Stimulated activated CD4-positive, alpha-beta T cell treated with anti-CD3 and anti-CD28 coated beads, Interleukin-4, amount 100 ng/mL, for 4 hours (primary cell): ENCODE results near the gene COL18A1.
"Not testable (repeated sequence)": the region's sequence is repeated elsewhere in the genome, so short reads cannot be mapped to it uniquely, and the experiment has no call there.

Experiments
- DNase-seq, 2 experiments: peaks; one replicate each; pipeline ENCODE4 v3.0.0-alpha.2; 2020

COL18A1 gene

DNA sequence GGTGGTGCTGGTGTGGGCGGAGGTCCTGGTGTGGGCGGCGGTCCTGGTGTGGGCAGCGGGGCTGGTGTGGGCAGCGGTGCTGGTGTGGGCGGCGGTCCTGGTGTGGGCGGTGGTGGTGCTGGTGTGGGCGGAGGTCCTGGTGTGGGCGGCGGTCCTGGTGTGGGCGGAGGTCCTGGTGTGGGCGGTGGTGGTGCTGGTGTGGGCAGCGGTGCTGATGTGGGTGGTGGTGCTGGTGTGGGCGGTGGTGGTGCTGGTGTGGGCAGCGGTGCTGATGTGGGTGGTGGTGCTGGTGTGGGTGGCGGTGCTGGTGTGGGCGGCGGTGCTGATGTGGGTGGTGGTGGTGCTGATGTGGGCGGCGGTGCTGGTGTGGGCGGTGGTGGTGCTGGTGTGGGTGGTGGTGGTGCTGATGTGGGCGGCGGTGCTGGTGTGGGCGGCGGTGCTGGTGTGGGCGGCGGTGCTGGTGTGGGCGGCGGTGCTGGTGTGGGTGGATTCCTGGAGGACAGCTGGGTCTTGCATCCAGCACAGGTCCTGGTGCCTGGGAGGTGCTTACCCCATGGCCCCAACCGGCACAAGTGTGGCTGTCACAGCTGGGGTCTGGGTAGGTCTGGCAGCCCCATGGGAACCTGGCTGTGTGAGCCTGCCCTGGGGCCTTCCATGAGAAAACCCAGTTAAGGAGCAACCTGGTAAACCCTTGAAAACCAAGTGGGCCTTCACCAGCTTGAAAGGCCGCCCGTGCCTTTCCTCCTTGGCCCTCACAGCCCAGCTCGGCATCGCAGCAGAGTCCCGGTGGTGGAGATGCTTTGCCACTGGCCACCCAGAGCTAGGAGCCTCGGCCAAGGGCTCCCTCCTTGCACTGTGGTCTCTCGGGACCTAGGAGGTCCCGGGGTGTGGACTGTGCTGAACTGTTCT, 38.0 kb downstream of the COL18A1 start:
- not testable (repeated sequence) for DNase-seq

DNA sequence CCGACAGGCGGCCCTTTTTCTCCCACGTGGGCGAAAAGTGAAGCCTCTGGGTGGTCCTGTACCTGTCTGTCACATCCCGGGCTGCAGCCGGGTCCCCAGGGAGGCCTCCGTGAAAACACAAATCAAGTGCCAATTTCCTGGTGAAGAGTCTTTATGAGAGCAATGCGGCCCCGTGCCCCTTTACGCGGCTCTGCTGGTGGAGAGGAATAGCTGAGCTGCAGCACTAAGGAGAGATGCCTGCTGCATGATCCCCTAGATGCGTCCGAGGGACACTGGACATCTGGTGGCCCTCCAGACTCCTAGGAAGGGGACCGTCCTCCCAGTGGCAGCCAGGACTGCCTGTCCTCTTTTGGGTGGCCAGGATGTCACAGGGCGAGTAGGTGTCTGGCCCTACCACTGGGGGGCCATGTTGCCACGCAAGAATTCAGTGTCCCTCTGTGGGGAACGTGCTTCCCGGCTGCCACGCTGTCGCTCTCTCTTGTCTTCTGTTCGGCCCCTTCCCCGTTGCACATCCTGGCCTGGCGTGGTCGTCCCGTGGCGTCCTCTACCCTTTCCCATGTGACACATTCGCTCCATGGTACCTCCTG, 38.7 kb downstream of the COL18A1 start:
- DNase-seq = no peak

DNA sequence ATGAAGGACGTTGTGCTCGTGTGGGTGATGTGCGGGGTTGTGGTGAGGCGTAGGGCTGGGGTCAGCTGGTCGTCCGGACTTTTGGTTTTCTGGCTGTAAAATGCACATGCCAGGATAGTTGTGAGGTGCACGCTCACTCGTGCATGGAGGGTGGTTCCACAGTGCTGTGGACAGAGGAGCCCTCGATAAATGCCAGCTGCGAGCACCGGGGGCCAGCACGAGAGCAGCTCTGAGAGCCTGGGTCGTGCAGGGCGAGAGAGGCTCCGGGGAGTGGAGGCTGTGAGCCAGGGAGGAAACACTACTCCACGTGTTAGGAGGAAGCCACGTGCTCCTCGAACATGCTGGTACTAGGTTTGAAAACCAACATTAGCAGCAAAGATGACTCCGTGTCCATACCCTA, 39.4 kb downstream of the COL18A1 start:
- no peak for DNase-seq

DNA sequence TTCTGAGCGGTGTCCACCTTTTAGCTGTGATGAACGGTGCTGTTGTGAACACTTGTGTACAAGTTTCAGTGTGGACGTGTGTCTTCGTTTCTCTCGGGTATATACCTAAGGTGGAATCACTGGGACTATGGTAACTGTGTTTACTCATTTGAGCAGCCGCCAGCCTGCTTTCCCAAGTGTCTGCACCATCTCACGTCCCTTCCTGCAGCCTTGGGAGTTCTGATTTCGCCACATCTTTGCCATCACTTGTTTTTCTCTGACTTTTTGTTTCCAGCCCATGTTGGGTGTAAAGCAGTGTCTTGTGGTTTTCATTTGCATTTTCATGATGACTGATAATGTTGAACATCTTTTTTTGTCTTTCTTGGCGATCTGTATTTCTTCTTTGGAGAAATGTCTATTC, 40.4 kb downstream of the COL18A1 start:
- no peak for DNase-seq

DNA sequence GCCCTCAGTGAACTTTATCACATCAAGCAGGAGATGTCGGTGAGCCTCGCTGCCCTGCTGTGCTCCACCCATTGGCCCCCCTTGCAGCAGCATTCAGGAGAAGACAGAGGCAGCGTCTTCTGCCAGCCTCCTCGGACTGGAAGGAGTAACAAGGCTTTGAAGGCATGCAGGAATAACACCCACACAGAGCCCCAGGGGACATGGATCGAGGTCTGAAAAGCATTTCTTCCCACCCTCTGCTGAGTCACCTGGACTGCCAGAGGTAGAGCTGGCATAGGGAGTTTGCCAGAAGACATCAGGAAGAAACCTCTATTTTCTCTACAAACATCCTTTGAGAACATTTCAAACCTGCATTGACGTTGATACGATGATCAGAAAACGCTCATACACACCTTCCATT, 42.9 kb downstream of the COL18A1 start:
- DNase-seq = no peak

DNA sequence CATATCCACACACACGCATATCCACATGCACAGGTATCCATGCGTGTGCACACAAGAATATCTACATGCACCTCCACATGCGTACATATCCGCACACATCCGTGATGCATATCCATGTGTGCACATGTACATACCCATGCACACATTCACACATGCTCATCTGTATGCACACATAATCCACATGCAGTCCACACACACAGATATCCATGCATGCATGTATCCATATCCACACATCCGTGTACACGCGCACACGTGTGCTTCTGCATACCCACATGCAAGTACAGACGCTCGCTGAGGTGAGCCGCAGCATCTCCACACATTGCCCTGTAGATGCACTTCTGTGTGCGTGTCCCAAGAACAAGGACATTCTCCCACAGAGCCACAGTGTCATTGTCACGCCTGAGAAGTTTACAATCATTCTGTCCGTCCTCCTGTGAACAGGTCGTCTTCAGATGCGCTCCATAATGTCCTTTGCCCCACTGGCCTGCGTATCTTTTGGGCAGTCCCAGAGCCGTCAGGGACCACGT, 43.4 kb downstream of the COL18A1 start:
- no peak for DNase-seq

DNA sequence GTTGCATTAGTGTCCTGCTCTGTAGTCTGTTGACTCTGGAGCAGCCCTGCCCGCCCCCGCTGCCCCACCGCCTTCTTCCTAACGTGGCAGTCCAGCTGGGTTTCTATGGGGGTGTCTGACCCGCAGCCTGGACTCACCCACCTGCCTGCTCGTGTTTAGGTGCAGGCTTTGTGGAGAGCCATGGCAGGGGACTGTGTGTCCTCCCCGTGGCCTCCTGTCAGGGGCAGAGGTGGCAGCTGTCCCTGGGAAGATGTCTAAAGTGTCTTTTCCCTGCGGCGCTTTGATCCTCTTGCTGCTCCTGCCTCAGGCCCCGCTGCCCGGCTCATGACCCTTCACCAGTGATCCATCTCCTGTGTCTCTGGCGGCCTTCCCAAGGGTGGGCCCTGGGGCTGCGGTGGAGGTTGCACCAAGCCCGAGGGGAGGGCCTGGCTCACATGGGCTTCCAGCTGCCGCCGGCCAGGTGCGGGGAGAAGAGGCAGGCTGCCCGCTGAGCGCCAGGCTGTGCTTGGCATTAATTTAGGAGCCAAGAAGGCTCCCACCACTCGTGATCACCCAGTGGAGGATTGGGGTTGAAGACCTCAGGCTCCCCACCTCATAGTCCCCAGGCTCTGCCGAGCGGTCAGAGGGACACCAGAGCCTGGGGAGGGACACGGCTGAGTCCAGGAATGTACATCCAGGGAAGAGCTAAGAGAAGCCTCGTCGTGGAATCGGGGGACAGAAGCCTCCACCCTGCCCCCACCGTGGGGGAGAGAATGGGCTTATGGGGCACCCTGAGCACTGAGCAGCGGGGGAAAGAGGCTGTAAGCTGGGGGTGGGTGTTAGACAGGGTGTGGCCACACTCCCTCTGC, 44.1 kb downstream of the COL18A1 start:
- no peak for DNase-seq

DNA sequence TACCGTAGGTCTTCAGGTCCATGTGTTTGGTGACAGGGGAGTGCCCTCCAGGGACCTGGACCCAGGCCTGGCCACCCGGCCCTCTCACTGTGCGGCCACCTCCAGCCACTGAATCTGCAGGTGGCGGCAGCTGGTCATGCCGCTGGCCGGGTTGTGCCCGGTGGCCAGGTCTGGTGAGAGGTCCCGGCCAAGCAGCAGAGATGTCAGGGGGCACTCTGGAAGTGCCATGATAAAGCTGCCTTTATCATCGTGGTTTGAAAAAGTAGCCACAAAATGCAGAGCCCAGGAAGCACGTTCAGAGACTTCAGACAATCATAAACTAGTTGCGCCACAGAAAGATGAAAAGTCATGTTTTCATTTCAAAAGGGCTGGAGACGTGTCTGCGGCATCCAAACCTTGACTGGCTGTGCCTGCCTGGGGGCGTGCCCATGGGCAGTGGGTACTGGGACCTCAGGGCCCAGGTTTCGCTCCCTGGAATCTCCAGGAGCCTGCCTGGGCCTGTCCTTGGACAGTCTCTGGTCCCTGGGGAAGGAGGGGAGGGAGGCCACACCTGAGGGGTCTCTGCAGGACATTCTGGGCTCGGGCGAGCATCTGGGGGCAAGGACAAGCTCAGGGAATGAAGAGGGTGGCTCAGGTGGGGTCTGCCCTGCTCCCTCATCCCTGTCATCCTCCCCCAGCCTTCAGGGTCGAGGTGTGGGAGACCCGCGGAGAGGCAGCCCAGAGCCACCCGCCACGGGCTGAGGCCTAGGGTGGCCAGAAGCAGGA, 44.9 kb downstream of the COL18A1 start:
- DNase-seq = no peak

DNA sequence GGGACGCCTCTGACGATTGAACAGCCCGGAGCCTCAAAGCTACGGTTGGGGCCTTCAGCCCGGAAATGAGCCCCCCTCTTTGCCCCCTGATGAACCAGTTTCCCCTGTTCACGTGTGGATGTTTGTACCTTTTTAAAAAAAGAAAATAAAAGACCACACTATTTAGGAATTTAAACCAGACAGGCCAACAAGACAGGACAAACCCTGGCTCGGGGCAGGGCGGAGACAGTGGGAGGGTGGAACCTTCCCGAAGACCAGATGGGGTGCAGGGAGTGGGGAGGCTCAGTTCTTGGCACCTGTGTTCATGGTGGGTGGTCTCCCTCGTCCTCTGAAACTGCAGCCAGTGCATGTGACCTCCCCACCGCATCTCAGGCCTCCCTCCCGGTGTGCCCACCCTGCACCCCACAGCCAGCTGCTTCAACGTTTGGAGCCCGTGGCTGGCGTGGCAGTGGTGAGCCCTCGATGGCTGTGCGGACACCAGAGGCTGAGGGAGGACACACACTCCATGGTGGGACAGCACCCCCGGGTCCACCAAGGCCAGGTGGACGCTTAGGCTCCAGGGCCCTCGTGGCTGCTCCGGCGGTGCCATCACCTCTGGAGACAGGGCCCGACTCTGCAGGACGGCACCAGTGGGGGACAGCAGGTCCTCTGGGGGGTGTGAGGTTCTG, 45.6 kb downstream of the COL18A1 start:
- DNase-seq = no peak

DNA sequence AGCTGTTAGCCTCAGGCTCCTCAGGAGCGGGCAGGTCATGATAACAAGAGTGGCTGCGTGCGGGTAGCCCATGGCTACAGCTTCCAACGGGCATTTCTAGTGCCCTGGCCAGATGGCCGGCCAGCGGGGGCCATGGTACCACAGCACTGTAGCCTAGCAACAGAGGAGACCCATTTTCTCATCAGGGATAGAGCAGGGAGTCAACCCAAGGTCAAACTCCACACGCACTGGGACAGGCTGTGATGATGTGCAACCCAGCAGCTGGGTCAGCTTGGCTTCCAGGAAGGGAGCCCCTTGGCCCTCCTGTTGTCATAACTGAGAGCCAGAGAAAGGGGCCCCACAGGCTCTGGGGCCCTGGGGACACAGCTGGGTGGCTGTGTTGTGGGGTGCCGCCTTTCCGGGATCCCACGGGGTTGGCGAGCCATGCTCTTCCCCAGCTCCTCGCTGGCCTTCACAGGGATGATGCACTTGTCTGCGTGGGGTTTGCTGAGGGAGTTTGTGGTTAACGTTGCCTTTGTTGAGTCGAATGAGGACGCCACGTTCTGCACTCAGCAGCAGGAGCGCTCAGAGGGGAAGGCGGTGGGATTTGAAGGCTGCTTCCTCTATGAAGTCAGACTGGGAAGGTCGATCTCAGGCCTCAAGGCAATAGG, 46.3 kb downstream of the COL18A1 start:
- no peak for DNase-seq

DNA sequence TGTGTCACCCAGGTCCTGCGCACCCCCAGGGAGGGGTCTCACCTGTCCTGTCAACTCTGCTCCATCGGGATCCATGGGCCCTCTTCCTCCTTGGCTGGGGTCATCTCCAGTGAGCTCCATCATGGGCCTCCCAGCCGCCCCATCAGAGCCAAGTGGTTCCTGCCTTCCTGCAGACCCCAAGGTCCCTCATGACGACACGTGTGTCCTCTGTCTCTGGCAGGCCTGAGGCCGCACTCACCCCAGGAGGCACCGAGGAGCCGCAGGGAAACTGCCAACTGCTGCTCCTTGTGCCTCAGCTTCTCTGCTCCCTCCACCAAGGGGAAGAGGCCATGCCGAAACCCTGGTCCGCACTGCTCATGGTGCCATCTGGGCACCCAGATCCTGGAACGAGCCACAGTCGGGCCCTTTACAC, 46.8 kb downstream of the COL18A1 start:
- DNase-seq = no peak

DNA sequence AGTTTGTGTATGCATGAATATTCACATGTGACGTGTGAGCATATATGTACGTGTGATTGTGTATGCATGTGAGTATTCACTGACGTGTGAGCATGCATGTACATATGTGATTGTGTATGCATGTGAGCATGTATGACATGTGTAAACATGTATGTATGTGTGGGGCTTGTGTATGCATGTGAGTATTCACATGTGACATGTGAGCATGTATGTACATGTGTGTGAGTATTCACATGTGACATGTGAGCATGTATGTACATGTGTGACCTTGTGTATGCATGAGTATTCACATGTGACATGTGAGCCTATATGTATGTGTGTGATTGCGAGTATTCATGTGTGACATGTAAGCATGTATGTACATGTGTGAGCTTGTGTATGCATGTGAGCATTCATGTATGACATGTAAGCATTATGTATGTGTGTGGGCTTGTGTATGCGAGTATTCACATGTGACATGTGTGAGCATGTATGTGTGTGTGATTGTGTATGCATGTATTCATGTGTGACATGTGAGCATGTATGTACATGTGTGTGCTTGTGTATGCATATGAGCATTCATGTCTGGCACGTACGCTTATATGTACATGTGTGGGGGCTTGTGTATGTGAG, 47.8 kb downstream of the COL18A1 start:
- DNase-seq = no peak

DNA sequence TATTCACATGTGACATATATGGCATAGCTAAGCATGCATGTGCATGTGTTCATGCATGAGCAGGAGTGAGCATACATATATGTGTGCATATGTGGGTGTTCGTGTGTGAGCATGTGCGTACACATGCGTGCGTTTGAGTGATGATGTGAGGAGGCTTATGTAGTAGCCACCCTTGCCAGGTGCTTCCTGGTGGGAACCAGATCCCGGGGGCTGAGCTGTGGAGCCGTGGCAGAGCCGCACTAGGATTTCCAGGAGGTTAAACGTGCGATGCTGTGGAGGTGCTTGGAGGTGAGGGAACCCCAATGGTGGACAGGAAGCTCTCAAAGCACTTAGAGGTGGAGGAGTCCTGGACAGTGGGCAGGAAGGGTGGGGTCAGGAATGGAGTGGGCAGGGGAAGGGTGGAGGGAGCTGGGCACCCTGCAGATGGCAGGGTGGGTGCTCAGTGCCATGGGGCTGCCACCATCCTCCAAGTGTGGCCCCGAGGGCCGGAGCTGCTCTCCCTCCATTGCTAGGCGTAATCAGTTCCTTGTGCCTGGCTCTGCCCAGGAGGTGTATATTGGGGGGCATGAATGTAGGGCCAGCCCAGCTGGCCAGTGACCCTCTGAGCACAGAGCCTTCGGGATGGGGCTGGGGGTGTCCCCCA, 48.5 kb downstream of the COL18A1 start:
- no peak for DNase-seq

DNA sequence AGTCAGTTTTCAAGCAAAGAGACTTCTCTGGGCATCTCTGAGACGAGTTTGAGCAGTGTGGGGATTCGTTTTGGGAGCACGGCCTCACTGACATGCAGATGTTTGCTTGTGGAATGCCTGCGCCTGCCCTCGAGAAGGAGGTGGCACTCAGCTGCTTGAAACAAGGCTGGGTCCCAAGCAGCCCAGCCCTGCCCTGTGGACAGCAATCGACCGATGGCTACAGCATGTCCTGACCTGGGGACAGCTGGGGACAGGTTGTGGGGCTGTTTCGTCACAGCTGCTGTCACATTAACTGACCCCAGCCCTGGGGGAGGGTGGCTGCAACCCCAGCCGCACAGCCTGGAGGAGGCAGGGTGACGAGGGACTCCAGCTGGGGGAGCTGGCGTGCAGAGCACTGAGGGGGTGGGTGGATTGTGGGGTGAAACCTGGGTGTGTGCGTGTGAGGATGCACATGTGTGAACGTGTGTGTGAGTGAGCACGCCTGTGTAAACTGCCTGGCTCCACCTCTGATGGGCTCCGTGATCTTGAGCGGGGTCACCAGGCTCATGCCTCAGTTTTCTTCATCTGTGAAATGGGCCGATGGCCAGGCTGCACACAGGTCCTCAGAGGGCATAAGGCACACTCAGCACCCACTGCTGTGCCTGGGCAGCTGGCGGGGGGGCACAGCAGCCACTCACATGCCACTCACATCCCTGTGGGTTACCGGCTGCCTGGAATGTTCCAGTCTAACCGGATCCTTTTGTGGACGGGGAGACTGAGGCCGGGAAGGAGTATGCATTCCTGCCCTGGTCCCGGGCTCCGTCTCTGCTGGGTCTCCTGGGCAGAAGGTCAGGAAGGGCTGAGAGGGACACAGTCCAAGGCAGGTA, 49.3 kb downstream of the COL18A1 start:
- DNase-seq = no peak

DNA sequence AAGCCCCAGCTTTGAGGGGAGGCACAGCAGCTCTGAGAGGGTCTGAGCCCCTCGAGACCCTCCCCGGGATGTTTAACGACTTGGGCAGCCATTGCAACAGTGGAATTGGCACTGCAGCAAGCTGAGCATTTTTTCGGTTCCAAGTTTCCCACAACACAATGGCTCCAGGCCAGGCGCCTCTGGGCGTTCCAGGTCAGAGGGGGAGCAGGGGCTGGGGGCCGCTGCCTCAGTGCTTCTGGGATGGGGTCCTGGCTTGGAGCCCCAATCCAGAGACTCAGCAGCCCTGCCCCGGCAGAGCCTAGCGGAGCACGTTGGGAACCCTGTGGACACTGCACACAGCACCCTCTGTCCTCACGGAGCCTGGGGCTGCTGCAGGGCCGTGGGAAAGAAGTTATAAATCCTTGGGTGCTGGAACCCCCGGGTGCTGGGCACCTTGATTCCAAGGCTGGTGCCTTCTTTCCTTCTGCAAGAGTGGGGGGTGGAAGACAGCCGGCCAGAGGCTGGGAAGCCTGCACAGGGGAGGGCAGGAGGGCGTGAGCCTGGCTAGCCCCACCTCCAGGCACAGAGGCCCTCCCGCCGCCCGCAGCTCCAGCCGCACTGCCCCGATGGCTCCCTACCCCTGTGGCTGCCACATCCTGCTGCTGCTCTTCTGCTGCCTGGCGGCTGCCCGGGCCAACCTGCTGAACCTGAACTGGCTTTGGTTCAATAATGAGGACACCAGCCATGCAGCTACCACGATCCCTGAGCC, 50.1 kb downstream of the COL18A1 start:
- DNase-seq = no peak

DNA sequence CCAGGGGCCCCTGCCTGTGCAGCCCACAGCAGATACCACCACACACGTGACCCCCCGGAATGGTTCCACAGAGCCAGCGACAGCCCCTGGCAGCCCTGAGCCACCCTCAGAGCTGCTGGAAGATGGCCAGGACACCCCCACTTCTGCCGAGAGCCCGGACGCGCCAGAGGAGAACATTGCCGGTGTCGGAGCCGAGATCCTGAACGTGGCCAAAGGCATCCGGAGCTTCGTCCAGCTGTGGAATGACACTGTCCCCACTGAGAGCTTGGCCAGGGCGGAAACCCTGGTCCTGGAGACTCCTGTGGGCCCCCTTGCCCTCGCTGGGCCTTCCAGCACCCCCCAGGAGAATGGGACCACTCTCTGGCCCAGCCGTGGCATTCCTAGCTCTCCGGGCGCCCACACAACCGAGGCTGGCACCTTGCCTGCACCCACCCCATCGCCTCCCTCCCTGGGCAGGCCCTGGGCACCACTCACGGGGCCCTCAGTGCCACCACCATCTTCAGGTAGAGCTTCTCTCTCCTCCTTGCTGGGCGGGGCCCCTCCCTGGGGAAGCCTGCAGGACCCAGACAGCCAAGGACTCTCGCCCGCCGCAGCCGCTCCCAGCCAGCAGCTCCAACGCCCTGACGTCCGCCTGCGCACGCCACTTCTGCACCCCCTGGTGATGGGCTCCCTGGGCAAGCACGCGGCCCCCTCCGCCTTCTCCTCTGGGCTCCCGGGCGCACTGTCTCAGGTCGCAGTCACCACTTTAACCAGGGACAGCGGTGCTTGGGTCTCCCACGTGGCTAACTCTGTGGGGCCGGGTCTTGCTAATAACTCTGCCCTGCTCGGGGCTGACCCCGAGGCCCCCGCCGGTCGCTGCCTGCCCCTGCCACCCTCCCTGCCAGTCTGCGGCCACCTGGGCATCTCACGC, 51.0 kb downstream of the COL18A1 start:
- DNase-seq = no peak

DNA sequence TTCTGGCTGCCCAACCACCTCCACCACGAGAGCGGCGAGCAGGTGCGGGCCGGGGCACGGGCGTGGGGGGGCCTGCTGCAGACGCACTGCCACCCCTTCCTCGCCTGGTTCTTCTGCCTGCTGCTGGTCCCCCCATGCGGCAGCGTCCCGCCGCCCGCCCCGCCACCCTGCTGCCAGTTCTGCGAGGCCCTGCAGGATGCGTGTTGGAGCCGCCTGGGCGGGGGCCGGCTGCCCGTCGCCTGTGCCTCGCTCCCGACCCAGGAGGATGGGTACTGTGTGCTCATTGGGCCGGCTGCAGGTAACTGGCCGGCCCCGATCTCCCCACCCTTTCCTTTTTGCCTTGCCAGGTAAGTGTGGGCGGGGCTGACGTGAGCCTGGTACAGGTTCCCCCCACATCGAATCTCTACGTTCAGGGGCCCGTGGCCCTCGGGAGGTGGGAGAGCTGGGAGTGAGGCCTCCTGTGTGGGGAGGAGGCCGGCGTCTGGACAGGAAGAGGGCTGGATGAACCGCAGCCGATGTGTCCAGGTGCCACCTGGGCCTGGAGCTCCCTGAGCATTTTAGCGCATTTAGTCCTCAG, 51.7 kb downstream of the COL18A1 start:
- DNase-seq = no peak
